HCT116 (cell line): ENCODE results near the gene EIF4EBP3. TPM values are rescaled to one million over a fixed set of nuclear protein-coding genes. Genes with fewer than 3 reads are reported as not detected.

ENCODE experiments used
- ATAC-seq: fragments of 200-7000 bp; cut with Tn5 transposase; 2 replicates; pipeline ENCODE4 v1.9.1; 2020; ENCODE audit warnings: mild to moderate bottlenecking, moderate library complexity
- BruUV-seq: library from RNA; stranded (reverse); fragments of 400-500 nt; replicated peaks from 2 replicates; lab custom pipeline; 2021; lab: Mats Ljungman, UMichigan
- CTCF ChIA-PET: fragments of 300-600 bp; sonication (Branson Sonifier 250); formaldehyde crosslinking; loops from one replicate; lab custom pipeline; 2021; ENCODE audit warnings: antibody characterized with exemption; lab: Charles Lee
- POLR2A ChIA-PET: fragments of 300-600, 350-600 bp; sonication (Branson Sonifier 250); formaldehyde crosslinking; loops from one replicate; lab custom pipeline; 2021; ENCODE audit warnings: antibody characterized with exemption; lab: Charles Lee
- RAD21 ChIA-PET, 2 experiments: fragments of 300-600 bp; sonication (Branson Sonifier 250); formaldehyde crosslinking; loops; one replicate each; lab custom pipeline; 2023; ENCODE audit warnings: low total read pairs in 2 of 2; ENCODE audit not compliant: uncharacterized antibody in 2 of 2, unreplicated experiment in 2 of 2, low non-redundant PET in 1 of 2; lab: Charles Lee
- DNase-seq: peaks from one replicate; pipeline ENCODE4 v3.0.0-alpha.2; 2010; ENCODE audit warnings: low read depth, low spot score
- H2AFZ ChIP-seq: fragments of 200-600 bp; shearing (Covaris generic), sonication (generic); 2 replicates; pipeline ENCODE4 v1.6.1; 2017; ENCODE audit warnings: low read depth, mixed run types, mixed read lengths, antibody characterized with exemption, low read length; ENCODE audit not compliant: poor library complexity, severe bottlenecking
- H3K27ac ChIP-seq: 2 replicates; pipeline ENCODE4 v1.5.1; 2012; ENCODE audit warnings: low read depth, low read length
- H3K27me3 ChIP-seq: fragments of 200-600 bp; sonication (generic); 2 replicates; pipeline ENCODE4 v1.6.1; 2016; ENCODE audit warnings: mixed run types, low read length, mixed read lengths; ENCODE audit not compliant: insufficient read depth
- H3K36me3 ChIP-seq, 2 experiments: fragments of 200-500 bp in 1 of 2; fragments of 200-600 bp in 1 of 2; sonication (Bioruptor generic) in 1 of 2; sonication (generic) in 1 of 2; 2 replicates each; pipeline versions ENCODE4 v1.5.1 to v1.6.1; 2014 to 2016; ENCODE audit warnings: low read length in 2 of 2, inconsistent platforms in 1 of 2, mixed read lengths in 1 of 2, mixed run types in 1 of 2; ENCODE audit not compliant: insufficient read depth in 2 of 2, control insufficient read depth in 1 of 2
- H3K4me1 ChIP-seq, 2 experiments: fragments of 200-600 bp in 1 of 2; sonication (generic) in 1 of 2; 2 replicates each; pipeline versions ENCODE4 v1.5.1 to v1.6.1; 2012 to 2017; ENCODE audit warnings: low read length in 2 of 2, inconsistent platforms in 1 of 2, mild to moderate bottlenecking in 1 of 2, mixed read lengths in 1 of 2, mixed run types in 1 of 2, moderate library complexity in 1 of 2; ENCODE audit not compliant: insufficient read depth in 2 of 2, control insufficient read depth in 1 of 2
- H3K4me2 ChIP-seq: fragments of 200-600 bp; sonication (generic); 2 replicates; pipeline ENCODE4 v1.6.1; 2017; ENCODE audit warnings: mixed run types, low read length, mixed read lengths
- H3K4me3 ChIP-seq, 2 experiments: fragments of 200-600 bp in 1 of 2; sonication (generic) in 1 of 2; replicated peaks in 1 of 2; 2 replicates each; pipeline ENCODE4 v1.5.1; 2011 to 2016; ENCODE audit warnings: low read length in 2 of 2, control low read depth in 1 of 2, low read depth in 1 of 2, mild to moderate bottlenecking in 1 of 2, mixed read lengths in 1 of 2, mixed run types in 1 of 2
- H3K79me2 ChIP-seq: fragments of 200-600 bp; sonication (generic); 2 replicates; pipeline ENCODE4 v1.6.1; 2017; ENCODE audit warnings: mild to moderate bottlenecking, mixed run types, low read length, moderate library complexity, mixed read lengths; ENCODE audit not compliant: insufficient read depth
- H3K9ac ChIP-seq: fragments of 200-600 bp; sonication (generic); 2 replicates; pipeline ENCODE4 v1.6.1; 2016; ENCODE audit warnings: low read length, mixed read lengths
- H3K9me2 ChIP-seq: fragments of 200-600 bp; sonication (generic), shearing (Covaris generic); 2 replicates; pipeline ENCODE4 v1.6.1; 2017; ENCODE audit warnings: mixed run types, mild to moderate bottlenecking, moderate library complexity; ENCODE audit not compliant: insufficient read depth
- H3K9me3 ChIP-seq, 2 experiments: fragments of 200-500 bp in 1 of 2; fragments of 200-600 bp in 1 of 2; sonication (Bioruptor generic) in 1 of 2; sonication (generic) in 1 of 2; 2 replicates each; pipeline ENCODE4 v1.6.1; 2014 to 2017; ENCODE audit warnings: low read length in 2 of 2, mixed read lengths in 2 of 2, inconsistent platforms in 1 of 2, low read depth in 1 of 2, mild to moderate bottlenecking in 1 of 2, mixed run types in 1 of 2, moderate library complexity in 1 of 2; ENCODE audit not compliant: control insufficient read depth in 1 of 2, insufficient read depth in 1 of 2
- H4K20me1 ChIP-seq: fragments of 200-600 bp; sonication (generic), shearing (Covaris generic); 2 replicates; pipeline ENCODE4 v1.6.1; 2017; ENCODE audit warnings: mixed run types, mild to moderate bottlenecking, moderate library complexity; ENCODE audit not compliant: insufficient read depth
- ATF3 ChIP-seq: IDR thresholded peaks from 2 replicates; pipeline ENCODE4 v1.6.1; 2012
- CTCF ChIP-seq, 3 experiments: fragments of 200-600 bp in 1 of 3; sonication (generic) in 1 of 3; IDR thresholded peaks in 2 of 3; conservative IDR thresholded peaks in 1 of 3; 2 replicates each; pipeline ENCODE4 v1.5.1; 2012 to 2017; ENCODE audit warnings: low read depth in 2 of 3, low read length in 2 of 3, antibody characterized with exemption in 1 of 3, borderline replicate concordance in 1 of 3, control low read depth in 1 of 3, mild to moderate bottlenecking in 1 of 3, mixed read lengths in 1 of 3, mixed run types in 1 of 3, moderate library complexity in 1 of 3; ENCODE audit not compliant: insufficient read depth in 1 of 3
- EGR1 ChIP-seq: IDR thresholded peaks from 2 replicates; pipeline ENCODE4 v1.6.1; 2012; ENCODE audit warnings: low read depth
- EZH2 ChIP-seq: fragments of 200-600 bp; sonication (generic); IDR thresholded peaks from 2 replicates; pipeline ENCODE4 v1.6.1; 2017; ENCODE audit warnings: antibody characterized with exemption, mixed run types
- EZH2phosphoT487 ChIP-seq: fragments of 200-600 bp; IDR thresholded peaks from 2 replicates; pipeline ENCODE4 v1.6.1; 2018; ENCODE audit warnings: antibody characterized with exemption, borderline replicate concordance
- FOSL1 ChIP-seq: IDR thresholded peaks from 2 replicates; pipeline ENCODE4 v1.6.1; 2012; ENCODE audit warnings: low read depth
- JUND ChIP-seq: IDR thresholded peaks from 2 replicates; pipeline ENCODE4 v1.6.1; 2012
- POLR2A ChIP-seq: IDR thresholded peaks from 2 replicates; pipeline ENCODE4 v1.7.0; 2011; ENCODE audit warnings: borderline replicate concordance; ENCODE audit not compliant: insufficient read depth, insufficient read length; ENCODE audit errors: extremely low read depth
- POLR2AphosphoS5 ChIP-seq: IDR thresholded peaks from 2 replicates; pipeline ENCODE4 v1.6.1; 2011; ENCODE audit warnings: mild to moderate bottlenecking, low read depth, low read length, moderate library complexity
- RAD21 ChIP-seq: IDR thresholded peaks from 2 replicates; pipeline ENCODE4 v1.6.1; 2012; ENCODE audit warnings: low read depth, mild to moderate bottlenecking
- SIN3A ChIP-seq: IDR thresholded peaks from 2 replicates; pipeline ENCODE4 v1.6.1; 2012; ENCODE audit warnings: low read depth
- SP1 ChIP-seq: IDR thresholded peaks from 2 replicates; pipeline ENCODE4 v1.6.1; 2012; ENCODE audit warnings: low read depth
- SRF ChIP-seq: IDR thresholded peaks from 2 replicates; pipeline ENCODE4 v1.6.1; 2012; ENCODE audit warnings: low read depth
- TCF7L2 ChIP-seq: IDR thresholded peaks from 2 replicates; pipeline ENCODE4 v1.7.0; 2011; ENCODE audit warnings: borderline replicate concordance, inconsistent platforms; ENCODE audit not compliant: insufficient read depth, insufficient read length; ENCODE audit errors: extremely low read depth
- ZBTB33 ChIP-seq: IDR thresholded peaks from 2 replicates; pipeline ENCODE4 v1.6.1; 2011; ENCODE audit warnings: mild to moderate bottlenecking, low read length, moderate library complexity; ENCODE audit not compliant: insufficient replicate concordance; ENCODE audit errors: extremely low read depth
- ZFX ChIP-seq: fragments of 450-650 bp; IDR thresholded peaks from 2 replicates; pipeline ENCODE4 v1.6.1; 2017
- ZNF274 ChIP-seq: fragments of 200-500 bp; sonication (Bioruptor generic); IDR thresholded peaks from 2 replicates; pipeline ENCODE4 v1.6.1; 2014; ENCODE audit warnings: mild to moderate bottlenecking, low read depth, low read length, inconsistent platforms
- intact Hi-C: fragments of 100-400 bp; cut with micrococcal nuclease; formaldehyde crosslinking; loops from 2 replicates; pipeline ENCODE4 v1.10.0; 2022
- total RNA-seq: library from RNA; stranded (reverse); gene quantifications from one replicate; pipeline ENCODE4 v1.2.1, GENCODE V29; 2021; ENCODE audit not compliant: unreplicated experiment

The EIF4EBP3 gene
- total RNA-seq, 1 experiment from 2014 or later, result 6.0 TPM

- CTCF ChIA-PET, result no interaction called here
- no TSS peak for BruUV-seq
- Histone ChIP-seq H3K9me2 (no peaks in the 10 kb centered on the region), H3K4me1 (peaks cover 2 to 25% of the 10 kb centered on the region in 2 experiments; a peak in 3 of 4 replicates), H3K9me3 (no peaks in the 10 kb centered on the region), H3K4me3 (no peak overlapping the region), H4K20me1 (no peaks in the 10 kb centered on the region; the same call in 1 of the 2 replicates), H3K9ac (no peak overlapping the region), H3K4me2 (no peak overlapping the region), H3K36me3 (peaks cover 12 to 36% of the 10 kb centered on the region in 2 experiments; a peak in 3 of 4 replicates), H3K27ac (peak overlapping the region; percentile 2; the same call in 1 of the 2 replicates), H3K79me2 (peaks cover 29% of the 10 kb centered on the region), H3K27me3 (no peaks in the 10 kb centered on the region), H2AFZ (no peak overlapping the region)
- RAD21 ChIA-PET, result no interaction called here
- no peak for DNase-seq
- no peak for ATAC-seq
- POLR2A ChIA-PET, result no interaction called here
- TF ChIP-seq POLR2AphosphoS5 (no peak), TCF7L2 (no peak), JUND (no peak), CTCF (IDR thresholded peaks at IDR 0.05 in 2 of 3, conservative IDR thresholded peaks at IDR 0.05 in 1 of 3; ENCODE audit: borderline replicate concordance in 1 of 3, insufficient read depth in 1 of 3, low read depth in 2 of 3, low read length in 2 of 3) (no peak), ZNF274 (no peak), POLR2A (no peak), ZBTB33 (no peak), SRF (no peak), ZFX (no peak), RAD21 (no peak), SIN3A (no peak), SP1 (no peak), EZH2 (no peak), ATF3 (no peak), EZH2phosphoT487 (no peak), FOSL1 (no peak), EGR1 (no peak)
- intact Hi-C loops, result no loop called here
Measured at GRCh38 chr5:140548300-140548688, 832 bp downstream of the EIF4EBP3 start.
